HUES48 (cell line): Measurements from ENCODE around the gene WNT3A.

Experiments used
- H3K27ac ChIP-seq: one replicate; pipeline ENCODE4 v1.7.0; 2013; ENCODE audit warnings: low read depth, low read length, inconsistent platforms
- H3K27me3 ChIP-seq: 2 replicates; pipeline ENCODE4 v1.6.1; 2013; ENCODE audit warnings: mild to moderate bottlenecking, low read length; ENCODE audit not compliant: control insufficient read depth, insufficient read depth
- H3K36me3 ChIP-seq: 2 replicates; pipeline ENCODE4 v1.6.1; 2013; ENCODE audit warnings: low read length; ENCODE audit not compliant: control insufficient read depth, insufficient read depth
- H3K4me1 ChIP-seq: 2 replicates; pipeline ENCODE4 v1.6.1; 2013; ENCODE audit warnings: mild to moderate bottlenecking, low read length; ENCODE audit not compliant: control insufficient read depth, insufficient read depth
- H3K4me3 ChIP-seq: 2 replicates; pipeline ENCODE4 v1.5.1; 2013; ENCODE audit warnings: mild to moderate bottlenecking, low read depth, low read length
- H3K9ac ChIP-seq: 2 replicates; pipeline ENCODE4 v1.6.1; 2013; ENCODE audit warnings: mild to moderate bottlenecking, low read depth, low read length, moderate library complexity
- H3K9me3 ChIP-seq: 2 replicates; pipeline ENCODE4 v1.6.1; 2013; ENCODE audit warnings: low read length; ENCODE audit not compliant: control insufficient read depth, insufficient read depth

The WNT3A gene

DNA sequence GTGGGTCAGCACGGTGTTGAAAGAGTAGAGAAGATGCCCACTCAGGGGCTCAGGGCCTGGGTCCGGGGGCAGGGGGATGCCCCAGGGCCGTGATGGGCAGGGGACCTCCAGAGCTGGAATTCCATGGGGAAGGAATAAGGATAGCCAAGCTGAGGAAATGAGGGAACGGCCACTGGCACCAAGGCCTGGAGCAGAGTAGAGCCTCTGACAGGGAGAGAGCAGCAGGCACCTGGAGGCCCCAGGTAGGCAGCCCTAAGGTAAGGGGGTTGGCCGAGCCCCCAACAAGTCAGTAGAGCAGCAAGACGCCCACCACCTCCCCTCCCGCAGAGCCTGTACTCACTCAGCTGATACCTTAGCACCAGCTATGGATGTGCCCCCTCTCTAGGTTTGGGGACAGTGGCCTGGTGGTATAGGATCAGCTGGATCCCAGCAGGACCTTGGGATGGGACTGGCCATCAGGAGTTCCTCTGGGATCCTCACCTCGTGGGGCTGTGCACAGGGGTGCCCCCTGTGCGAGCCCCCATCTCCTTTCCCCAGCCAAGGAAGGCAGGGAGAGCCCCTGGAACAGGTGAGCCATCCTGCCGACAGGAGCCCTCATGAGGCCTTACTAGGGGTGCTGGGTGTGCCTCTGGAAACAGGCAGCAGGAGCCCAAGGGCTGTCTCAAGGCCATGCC is 54.8 kb downstream of the WNT3A start:
- H3K9me3 ChIP-seq: no peaks in the 10 kb centered on the region

DNA sequence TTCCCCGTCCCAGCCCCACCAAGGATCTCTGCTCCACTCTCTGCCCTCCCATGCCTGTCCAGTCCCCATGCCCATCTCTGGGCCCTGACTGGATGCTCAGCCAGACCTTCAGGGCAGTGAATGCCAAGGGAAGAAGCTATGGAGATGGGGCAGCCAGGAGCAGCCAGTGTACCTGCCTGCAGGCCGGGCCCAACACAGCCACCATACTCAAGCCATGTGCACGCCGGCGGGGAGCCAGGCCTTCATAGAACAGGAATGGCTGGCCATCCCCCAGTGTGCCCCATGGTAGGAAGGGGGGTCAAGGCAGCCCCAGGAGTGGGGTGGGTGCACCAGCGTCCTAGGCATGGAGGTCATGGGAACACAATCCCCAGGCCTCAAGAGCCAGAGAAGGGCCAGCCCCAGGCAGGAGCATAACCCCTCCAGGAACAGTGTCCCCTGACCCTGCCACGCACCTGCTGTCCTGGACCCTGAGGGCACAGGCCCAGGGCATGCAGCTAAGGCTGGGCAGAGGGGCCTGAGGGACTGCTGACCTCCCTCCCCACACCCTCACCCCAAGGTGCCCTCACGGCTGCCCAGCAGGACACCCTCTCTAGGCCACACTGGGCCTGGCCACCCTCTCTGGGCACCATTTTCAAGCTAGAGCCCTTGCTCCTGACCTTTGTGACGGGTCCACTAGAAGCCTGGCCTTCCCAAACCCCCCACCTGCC is 55.4 kb downstream of the WNT3A start:
- no peaks in the 10 kb centered on the region for H3K36me3 ChIP-seq
- H3K9ac ChIP-seq: no peak overlapping the region
- H3K27ac ChIP-seq: no peak overlapping the region
- H3K9me3 ChIP-seq: no peaks in the 10 kb centered on the region
- H3K4me1 ChIP-seq: no peaks in the 10 kb centered on the region
- peaks cover 84% of the 10 kb centered on the region for H3K27me3 ChIP-seq
- H3K4me3 ChIP-seq: no peak overlapping the region

More for the DNA sequence above, 54.8 kb downstream of the WNT3A start:
- Histone ChIP-seq H3K4me3 (peak overlapping the region; percentile 67; the same call in 1 of the 2 replicates), H3K27ac (no peak overlapping the region), H3K27me3 (peaks cover 84% of the 10 kb centered on the region), H3K36me3 (no peaks in the 10 kb centered on the region), H3K9ac (no peak overlapping the region), H3K4me1 (no peaks in the 10 kb centered on the region)

DNA sequence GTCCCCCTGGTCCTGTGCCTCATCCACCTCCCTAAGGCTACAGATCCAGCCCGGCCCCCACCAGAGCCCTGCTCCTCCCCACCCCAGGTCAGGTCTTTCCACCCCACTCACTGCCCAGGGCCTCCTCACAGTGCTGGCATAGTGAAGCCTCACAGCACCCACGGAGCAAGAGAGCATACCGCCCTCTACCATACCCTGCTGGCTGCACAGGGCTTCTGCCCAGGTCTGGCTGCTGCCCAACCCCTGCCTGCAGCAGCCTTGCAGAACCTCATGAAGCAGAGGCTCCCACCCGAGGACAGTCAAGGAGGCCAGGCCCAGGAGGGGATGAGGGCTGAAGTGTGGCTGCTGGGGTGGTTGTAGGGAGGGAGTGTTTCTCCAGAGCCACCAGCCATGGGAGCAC is 56.0 kb downstream of the WNT3A start:
- Histone ChIP-seq H3K9ac (no peak overlapping the region), H3K4me3 (no peak overlapping the region), H3K27ac (no peak overlapping the region), H3K4me1 (no peaks in the 10 kb centered on the region), H3K27me3 (peaks cover 84% of the 10 kb centered on the region), H3K36me3 (no peaks in the 10 kb centered on the region), H3K9me3 (no peaks in the 10 kb centered on the region)

DNA sequence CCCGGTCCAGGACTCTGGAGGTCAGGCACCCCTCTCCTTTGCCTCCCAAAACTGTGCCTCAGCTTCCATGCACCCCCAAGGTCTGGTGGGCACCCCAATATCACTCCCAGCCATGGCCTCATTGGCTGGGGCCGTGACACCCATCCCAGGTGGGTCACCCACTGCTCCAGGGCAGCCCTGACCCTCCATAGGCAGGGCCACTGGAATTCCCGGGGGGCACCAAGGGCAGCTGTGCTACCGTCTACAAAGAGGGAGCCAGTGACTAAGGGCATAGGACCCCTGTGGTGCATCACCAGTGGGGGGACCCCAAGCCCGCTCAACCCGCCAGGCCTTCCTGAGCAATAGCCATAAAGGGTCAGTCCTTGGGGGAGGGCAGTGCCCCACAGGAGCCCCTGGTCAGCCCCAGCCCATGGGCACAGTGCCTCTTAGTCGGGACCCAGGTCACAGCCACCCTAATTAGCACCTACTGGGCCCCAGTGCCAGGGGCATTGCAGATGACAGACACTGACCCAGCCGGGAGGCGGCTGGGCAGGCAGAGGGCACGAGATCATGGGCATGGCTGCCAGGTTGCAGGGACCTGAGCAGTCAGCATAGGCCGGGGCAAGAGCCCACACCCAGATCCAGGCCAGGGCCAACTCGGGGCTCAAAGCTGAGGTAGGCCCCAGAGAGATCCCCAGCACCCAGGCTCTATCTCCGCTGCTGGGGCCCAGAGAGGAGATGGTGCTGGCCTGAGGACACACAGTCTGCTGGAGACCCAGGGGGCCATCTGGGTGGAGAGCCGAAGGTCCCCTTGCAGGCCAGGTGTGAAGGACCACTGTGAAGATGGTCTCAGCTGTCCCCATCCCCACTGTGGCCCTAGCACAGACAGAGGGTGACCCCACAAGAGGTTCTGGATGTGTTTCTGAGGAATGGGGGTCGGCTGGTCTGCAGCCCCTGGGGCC is 56.7 kb downstream of the WNT3A start:
- Histone ChIP-seq H3K27ac (no peak overlapping the region), H3K27me3 (peaks cover 84% of the 10 kb centered on the region), H3K4me1 (no peaks in the 10 kb centered on the region), H3K36me3 (no peaks in the 10 kb centered on the region), H3K9me3 (no peaks in the 10 kb centered on the region), H3K9ac (no peak overlapping the region), H3K4me3 (no peak overlapping the region)

DNA sequence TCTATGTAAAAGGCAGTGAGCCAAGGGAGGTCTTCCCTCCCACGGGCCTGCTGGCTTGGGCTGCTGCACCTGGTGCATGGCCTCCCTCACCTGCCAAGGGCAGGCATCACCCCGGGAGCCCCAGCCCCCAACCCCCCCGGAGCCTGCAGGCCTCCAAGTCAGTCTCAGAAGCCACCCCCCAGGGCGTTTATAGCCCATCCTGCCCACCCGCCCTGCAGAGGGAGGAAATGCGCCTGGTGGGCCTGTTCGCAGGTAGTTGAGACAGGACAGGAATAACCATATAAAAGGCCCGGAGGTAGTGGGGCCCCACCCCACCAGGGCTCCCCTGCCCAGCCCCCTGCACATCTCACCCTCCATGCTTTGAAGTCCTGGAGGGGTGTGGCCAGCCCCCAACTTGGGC is 57.5 kb downstream of the WNT3A start:
- Histone ChIP-seq H3K27me3 (peaks cover 84% of the 10 kb centered on the region), H3K36me3 (no peaks in the 10 kb centered on the region), H3K4me3 (no peak overlapping the region), H3K9me3 (no peaks in the 10 kb centered on the region), H3K27ac (no peak overlapping the region), H3K4me1 (no peaks in the 10 kb centered on the region), H3K9ac (no peak overlapping the region)

DNA sequence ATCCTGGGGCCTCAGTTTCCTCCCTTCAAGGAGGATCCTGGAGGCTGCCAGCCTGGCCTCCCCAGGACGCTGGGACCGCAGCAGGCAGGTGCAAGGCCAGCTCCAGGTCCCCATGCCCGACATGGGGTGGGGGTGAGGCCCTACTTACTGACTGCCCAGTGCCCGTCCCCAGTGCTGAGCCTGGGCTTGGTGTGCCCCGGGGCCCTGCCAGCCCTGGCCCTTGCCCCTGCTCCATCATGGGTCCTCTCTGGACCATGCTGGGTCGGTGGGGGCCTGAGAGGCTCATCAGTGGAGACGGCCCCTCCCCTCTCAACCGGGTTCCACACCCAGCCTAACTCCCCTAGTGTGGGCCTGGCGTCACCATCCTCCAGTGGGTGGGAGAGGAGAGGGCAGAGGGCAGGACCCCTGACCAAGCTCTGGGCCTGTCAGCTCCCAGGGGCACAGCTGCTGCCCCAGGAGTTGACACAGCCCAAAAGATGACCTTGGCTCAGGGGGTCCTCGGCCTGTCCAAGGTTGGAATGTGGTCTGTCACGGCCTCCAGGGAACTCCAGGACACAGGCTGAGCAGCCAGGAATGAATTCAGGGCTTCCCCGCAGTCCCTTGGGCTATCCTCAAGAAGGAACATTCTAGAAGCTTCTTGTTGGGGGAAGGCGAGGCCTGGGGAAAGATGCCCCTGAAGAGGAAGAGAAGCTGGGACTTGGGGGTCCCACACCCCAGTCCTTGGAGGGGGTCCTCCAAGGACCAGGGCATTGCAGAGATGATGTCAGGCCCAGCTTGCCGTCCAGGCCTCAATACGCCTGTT is 58.1 kb downstream of the WNT3A start:
- Histone ChIP-seq H3K36me3 (no peaks in the 10 kb centered on the region), H3K27ac (no peak overlapping the region), H3K9ac (no peak overlapping the region), H3K27me3 (peaks cover 90% of the 10 kb centered on the region), H3K4me1 (no peaks in the 10 kb centered on the region), H3K4me3 (no peak overlapping the region), H3K9me3 (no peaks in the 10 kb centered on the region)

DNA sequence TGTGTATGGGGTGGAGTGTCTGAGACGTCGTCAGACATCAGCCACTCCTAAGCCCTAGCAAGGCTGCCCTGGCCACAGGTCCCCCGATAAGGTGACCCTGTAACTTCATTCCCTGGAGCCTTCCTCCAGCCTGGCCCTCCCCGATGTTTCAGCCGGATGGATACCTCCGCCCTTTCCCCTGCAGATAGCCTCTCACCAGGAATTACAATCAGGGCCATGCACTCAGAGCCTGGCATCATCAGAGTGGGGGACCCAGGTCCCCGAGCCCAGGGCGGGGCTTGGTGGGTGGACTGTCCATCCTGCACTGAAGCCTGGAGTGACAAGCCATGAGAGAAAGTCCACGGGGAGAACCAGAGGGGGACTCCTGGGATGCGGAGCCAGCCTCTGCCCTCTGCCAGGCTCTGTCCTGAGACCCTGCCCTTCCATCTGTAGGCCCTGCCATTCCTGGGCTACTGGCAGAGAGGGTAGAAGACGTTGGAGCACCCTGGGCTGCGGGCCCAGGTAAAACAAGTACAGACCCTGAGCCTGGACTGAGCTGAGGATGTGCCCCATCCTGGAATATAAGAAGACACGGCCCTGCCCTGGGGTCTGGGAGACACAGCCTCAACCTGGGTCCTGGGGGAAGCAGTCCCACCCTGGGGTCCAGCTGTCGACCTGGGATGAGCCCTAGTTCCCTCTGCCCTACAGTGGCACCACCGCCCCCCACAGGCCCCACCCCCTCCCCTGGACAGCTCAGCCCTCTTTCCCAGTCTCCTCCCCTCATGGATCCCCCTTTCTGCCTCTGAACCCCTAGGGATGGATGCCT is 58.9 kb downstream of the WNT3A start:
- no peak overlapping the region for H3K4me3 ChIP-seq
- no peak overlapping the region for H3K27ac ChIP-seq
- no peaks in the 10 kb centered on the region for H3K9me3 ChIP-seq
- H3K4me1 ChIP-seq: no peaks in the 10 kb centered on the region
- peaks cover 96% of the 10 kb centered on the region for H3K27me3 ChIP-seq
- H3K36me3 ChIP-seq: no peaks in the 10 kb centered on the region
- no peak overlapping the region for H3K9ac ChIP-seq

DNA sequence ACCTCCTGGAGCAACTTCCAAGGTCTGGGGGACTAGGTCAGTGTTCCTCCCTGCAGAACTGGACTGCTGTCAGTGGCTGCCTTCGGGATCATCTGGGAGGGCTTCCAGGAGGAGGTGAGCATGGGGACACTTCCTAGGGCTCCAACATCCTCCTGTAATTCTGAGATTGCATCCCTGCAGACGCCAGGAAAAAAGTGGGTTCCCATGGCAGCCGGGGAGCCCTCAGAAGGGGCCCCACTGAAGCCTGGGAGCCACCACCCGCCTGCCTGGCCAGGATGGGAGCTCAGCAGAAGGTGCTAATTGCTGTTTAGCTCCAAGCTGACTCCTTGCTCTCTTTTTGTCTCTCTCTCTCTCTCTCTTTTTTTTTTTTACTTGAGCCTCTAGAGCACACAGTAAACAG is 59.6 kb downstream of the WNT3A start:
- Histone ChIP-seq H3K27ac (no peak overlapping the region), H3K4me3 (no peak overlapping the region), H3K27me3 (peaks cover 96% of the 10 kb centered on the region), H3K36me3 (no peaks in the 10 kb centered on the region), H3K4me1 (no peaks in the 10 kb centered on the region), H3K9ac (no peak overlapping the region), H3K9me3 (no peaks in the 10 kb centered on the region)

DNA sequence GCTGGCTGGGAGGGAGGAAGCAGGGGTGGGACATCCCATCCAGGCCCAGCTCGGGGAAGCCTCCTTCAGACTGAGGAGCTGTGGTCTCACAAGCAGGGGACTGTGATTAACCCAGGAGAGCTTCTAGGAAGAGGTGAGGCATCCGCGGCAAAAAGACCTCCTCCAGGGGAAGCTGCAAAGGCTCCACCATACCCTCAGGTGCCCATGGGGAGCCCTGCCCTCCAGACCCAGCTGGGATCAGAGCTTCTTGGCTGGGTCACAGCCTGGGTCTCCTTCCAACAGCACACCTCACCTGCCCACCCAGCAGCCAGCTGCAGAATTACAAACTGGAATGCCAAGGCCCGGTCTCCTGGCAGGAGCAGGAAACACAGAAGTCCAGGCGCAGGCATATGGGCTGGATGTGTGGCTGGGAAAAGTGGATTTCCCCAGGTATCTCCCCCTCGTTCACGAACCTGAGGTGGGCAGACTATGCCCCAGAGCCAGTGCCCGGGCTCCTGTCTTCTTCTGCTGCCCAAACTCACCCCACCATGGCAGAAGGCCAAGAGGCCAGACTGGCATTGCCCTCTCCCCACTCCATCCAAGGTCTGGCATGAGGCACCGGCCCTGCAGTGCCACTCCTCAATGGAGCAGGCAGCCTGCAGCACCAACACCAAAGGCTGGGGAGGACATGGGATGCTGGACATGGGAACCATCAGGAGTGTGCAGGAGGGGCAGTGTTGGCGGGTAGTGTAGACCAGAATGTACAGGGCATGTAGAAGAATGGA is 60.3 kb downstream of the WNT3A start:
- no peaks in the 10 kb centered on the region for H3K9me3 ChIP-seq
- no peak overlapping the region for H3K9ac ChIP-seq
- no peak overlapping the region for H3K4me3 ChIP-seq
- H3K27me3 ChIP-seq: peaks cover 96% of the 10 kb centered on the region
- no peaks in the 10 kb centered on the region for H3K36me3 ChIP-seq
- no peak overlapping the region for H3K27ac ChIP-seq
- no peaks in the 10 kb centered on the region for H3K4me1 ChIP-seq
